Liver (tissue), 9 donors: ENCODE data around the gene DCLK2. TPM values are rescaled to one million over a fixed set of nuclear protein-coding genes. Genes with fewer than 3 reads are reported as not detected.

Experiments used
- DNase-seq: peaks from one replicate; pipeline ENCODE4 v3.0.0-alpha.2; 2017; ENCODE audit warnings: low spot score
- H3K27ac ChIP-seq, 2 donors: one replicate each; pipeline ENCODE4 v1.7.0; 2013; ENCODE audit warnings: inconsistent platforms in 2 of 2, low read length in 2 of 2, control low read depth in 1 of 2, low read depth in 1 of 2, mild to moderate bottlenecking in 1 of 2
- H3K27me3 ChIP-seq, 4 donors: one replicate each; pipeline versions ENCODE4 v1.6.1 to v1.7.0; 2013; ENCODE audit warnings: low read length in 3 of 4, inconsistent platforms in 1 of 4, mild to moderate bottlenecking in 1 of 4, moderate library complexity in 1 of 4; ENCODE audit not compliant: control insufficient read depth in 4 of 4, insufficient read depth in 4 of 4
- H3K36me3 ChIP-seq, 4 donors: one replicate each; pipeline versions ENCODE4 v1.6.1 to v1.7.0; 2013; ENCODE audit warnings: low read length in 3 of 4, mild to moderate bottlenecking in 3 of 4, low read depth in 1 of 4, moderate library complexity in 1 of 4; ENCODE audit not compliant: control insufficient read depth in 4 of 4, insufficient read depth in 3 of 4
- H3K4me1 ChIP-seq, 4 donors: one replicate each; pipeline versions ENCODE4 v1.6.1 to v1.7.0; 2013; ENCODE audit warnings: low read length in 3 of 4, mild to moderate bottlenecking in 3 of 4, moderate library complexity in 1 of 4; ENCODE audit not compliant: control insufficient read depth in 4 of 4, insufficient read depth in 4 of 4
- H3K4me3 ChIP-seq, 3 donors: one replicate each; pipeline versions ENCODE4 v1.6.1 to v1.7.0; 2013; ENCODE audit warnings: low read length in 3 of 3, control low read depth in 1 of 3, low read depth in 1 of 3, mild to moderate bottlenecking in 1 of 3
- H3K9ac ChIP-seq, 2 donors: one replicate each; pipeline ENCODE4 v1.7.0; 2013; ENCODE audit warnings: low read length in 2 of 2, mild to moderate bottlenecking in 2 of 2, moderate library complexity in 2 of 2, control low read depth in 1 of 2, low read depth in 1 of 2
- H3K9me3 ChIP-seq, 4 donors: one replicate each; pipeline versions ENCODE4 v1.6.1 to v1.7.0; 2013; ENCODE audit warnings: low read length in 3 of 4; ENCODE audit not compliant: control insufficient read depth in 4 of 4
- CTCF ChIP-seq: fragments of 150-350 bp; IDR thresholded peaks from 2 replicates; pipeline ENCODE4 v1.5.1; 2017; ENCODE audit warnings: improper control_type of control experiment, low read depth, low read length; ENCODE audit not compliant: missing input control
- EGR1 ChIP-seq, 2 donors: IDR thresholded peaks; 2 replicates each; pipeline ENCODE4 v1.6.1; 2016 to 2018; ENCODE audit warnings: antibody characterized with exemption in 2 of 2, low read depth in 2 of 2
- FOXA1 ChIP-seq: IDR thresholded peaks from 2 replicates; pipeline ENCODE4 v1.6.1; 2016; ENCODE audit warnings: antibody characterized with exemption
- FOXA2 ChIP-seq: IDR thresholded peaks from 2 replicates; pipeline ENCODE4 v1.6.1; 2016; ENCODE audit warnings: antibody characterized with exemption
- GABPA ChIP-seq, 2 donors: IDR thresholded peaks in 1 of 2; conservative IDR thresholded peaks in 1 of 2; 2 replicates each; pipeline ENCODE4 v1.6.1; 2016; ENCODE audit warnings: antibody characterized with exemption in 2 of 2, mild to moderate bottlenecking in 1 of 2, moderate library complexity in 1 of 2
- HNF4A ChIP-seq, 2 donors: conservative IDR thresholded peaks; 2 replicates each; pipeline ENCODE4 v1.6.1; 2016; ENCODE audit warnings: antibody characterized with exemption in 2 of 2, mild to moderate bottlenecking in 2 of 2
- JUND ChIP-seq, 2 donors: IDR thresholded peaks; 2 replicates each; pipeline ENCODE4 v1.6.1; 2016; ENCODE audit warnings: antibody characterized with exemption in 2 of 2
- NR2F2 ChIP-seq: IDR thresholded peaks from 2 replicates; pipeline ENCODE4 v1.6.1; 2016; ENCODE audit warnings: antibody characterized with exemption
- RAD21 ChIP-seq, 2 donors: IDR thresholded peaks; 2 replicates each; pipeline ENCODE4 v1.6.1; 2016; ENCODE audit warnings: antibody characterized with exemption in 2 of 2, mild to moderate bottlenecking in 2 of 2
- REST ChIP-seq: IDR thresholded peaks from 2 replicates; pipeline ENCODE4 v1.6.1; 2016; ENCODE audit warnings: antibody characterized with exemption, mild to moderate bottlenecking
- RXRA ChIP-seq, 2 donors: IDR thresholded peaks; 2 replicates each; pipeline ENCODE4 v1.6.1; 2017 to 2018; ENCODE audit warnings: antibody characterized with exemption in 2 of 2, mild to moderate bottlenecking in 1 of 2
- SP1 ChIP-seq: IDR thresholded peaks from 2 replicates; pipeline ENCODE4 v1.6.1; 2018; ENCODE audit warnings: antibody characterized with exemption, mild to moderate bottlenecking
- TAF1 ChIP-seq: conservative IDR thresholded peaks from 2 replicates; pipeline ENCODE4 v1.6.1; 2016; ENCODE audit warnings: antibody characterized with exemption, mild to moderate bottlenecking
- YY1 ChIP-seq: IDR thresholded peaks from 2 replicates; pipeline ENCODE4 v1.6.1; 2016; ENCODE audit warnings: antibody characterized with exemption, mild to moderate bottlenecking
- WGBS: extraction: QIAGEN DNeasy Blood & Tissue Kit; methylation state at CpG from one replicate; pipeline ENCODE4 v1.1.7; 2013; 5-methylcytosine and 5-hydroxymethylcytosine counted together
- polyA plus RNA-seq, 2 donors: library from polyadenylated mRNA; stranded (reverse) in 1 of 2; unstranded in 1 of 2; fragments of 200-250 nt in 1 of 2; fragments of >200 nt in 1 of 2; fragmentation: Nextera tagmentation in 1 of 2; extraction: Ambion mirVana in 1 of 2; gene quantifications; one replicate each; pipeline versions ENCODE4 v1.2.1 to v1.2.3, GENCODE V29; 2013 to 2015
- total RNA-seq, 2 donors: library from RNA; depleted of rRNA; stranded (reverse); fragments of >200 nt; gene quantifications; one replicate each; pipeline ENCODE4 v1.2.3, GENCODE V29; 2014
- TF ChIP-seq, protein P1 (sequence below): IDR thresholded peaks from 2 replicates; pipeline ENCODE4 v1.6.1; 2016; ENCODE audit warnings: antibody characterized with exemption
- TF ChIP-seq, protein P2 (sequence below): IDR thresholded peaks from 2 replicates; pipeline ENCODE4 v1.6.1; 2016; ENCODE audit warnings: antibody characterized with exemption
- donor health status: healthy.
- donor health status: healthy.
- donor health status: healthy.
- donor health status: healthy.
- donor health status: healthy.

The DCLK2 gene
- total and polyA plus RNA-seq, 4 donors: 0.14 to 1.7 (median 0.50) TPM

GRCh38 chr4:150235808-150236271 lies 157.6 kb downstream of the DCLK2 start:
- WGBS: 83% methylated on average over 6 of the region's 6 CpGs
- H3K27ac ChIP-seq: no peak overlapping the region
- TF ChIP-seq CTCF (no peak), NR2F2 (no peak), HNF4A (conservative IDR thresholded peaks at IDR 0.05) (no peak), RAD21 (IDR thresholded peaks at IDR 0.05) (no peak)
- no peaks in the 10 kb centered on the region for H3K27me3 ChIP-seq
- H3K4me3 ChIP-seq: no peak overlapping the region
- H3K4me1 ChIP-seq: peaks cover 0 to 17% (median 15%) of the 10 kb centered on the region in 4 donors
- no peaks in the 10 kb centered on the region for H3K9me3 ChIP-seq
- no peak for DNase-seq
- H3K9ac ChIP-seq: no peak overlapping the region
- H3K36me3 ChIP-seq: no peaks in the 10 kb centered on the region

DNA sequence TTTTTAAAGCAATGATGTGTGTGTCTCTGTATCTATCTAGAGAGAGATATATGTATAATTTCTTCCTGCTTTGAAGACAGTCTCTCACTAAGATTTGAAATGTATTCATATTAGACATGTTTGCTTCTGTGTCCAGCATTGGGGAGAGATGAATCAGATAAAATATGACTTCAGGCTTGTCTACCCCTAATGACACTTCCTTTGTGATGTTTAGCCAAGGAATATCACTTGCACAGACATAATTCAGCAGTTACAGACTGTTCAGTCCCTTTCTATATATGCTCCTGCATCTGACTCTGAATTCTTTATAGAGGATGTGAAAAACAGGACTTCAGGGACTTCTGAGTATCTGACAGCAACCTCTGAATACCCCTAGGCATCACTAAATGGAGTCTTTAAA lies 158.4 kb downstream of the DCLK2 start:
- Histone ChIP-seq H3K27ac (no peak overlapping the region), H3K9me3 (no peaks in the 10 kb centered on the region), H3K4me1 (peaks cover 0 to 10% (median 9%) of the 10 kb centered on the region in 4 donors), H3K4me3 (no peak overlapping the region), H3K36me3 (no peaks in the 10 kb centered on the region), H3K9ac (no peak overlapping the region), H3K27me3 (no peaks in the 10 kb centered on the region)
- TF ChIP-seq FOXA2 (no peak), FOXA1 (no peak), CTCF (no peak), SP1 (no peak), RXRA (IDR thresholded peaks at IDR 0.05) (no peak), REST (no peak), NR2F2 (no peak), GABPA (IDR thresholded peaks at IDR 0.05 in 1 of 2, conservative IDR thresholded peaks at IDR 0.05 in 1 of 2) (no peak), HNF4A (conservative IDR thresholded peaks at IDR 0.05) (no peak), EGR1 (IDR thresholded peaks at IDR 0.05; ENCODE audit: low read depth in 2 of 2) (no peak), YY1 (no peak), TAF1 (no peak), JUND (IDR thresholded peaks at IDR 0.05) (no peak), RAD21 (IDR thresholded peaks at IDR 0.05) (no peak)
- TF ChIP-seq, protein P1, sequence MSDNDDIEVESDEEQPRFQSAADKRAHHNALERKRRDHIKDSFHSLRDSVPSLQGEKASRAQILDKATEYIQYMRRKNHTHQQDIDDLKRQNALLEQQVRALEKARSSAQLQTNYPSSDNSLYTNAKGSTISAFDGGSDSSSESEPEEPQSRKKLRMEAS: no peak
- TF ChIP-seq, protein P2, sequence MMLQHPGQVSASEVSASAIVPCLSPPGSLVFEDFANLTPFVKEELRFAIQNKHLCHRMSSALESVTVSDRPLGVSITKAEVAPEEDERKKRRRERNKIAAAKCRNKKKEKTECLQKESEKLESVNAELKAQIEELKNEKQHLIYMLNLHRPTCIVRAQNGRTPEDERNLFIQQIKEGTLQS: no peak
- DNase-seq: no peak
